ENCODE measurements around the gene RAI14.

RAI14 gene

GRCh38 chr5:34869256-34869655, 213.1 kb downstream of the RAI14 start:
- H3K9me3 ChIP-seq (ENCODE audit: control insufficient read depth, low read depth, low read length): no peaks in the 10 kb centered on the region
- H3K4me1 ChIP-seq (ENCODE audit: control insufficient read depth, low read depth, low read length): peaks cover 20% of the 10 kb centered on the region
- no peak overlapping the region for H3K27ac ChIP-seq (ENCODE audit: low read length)
- H3K27me3 ChIP-seq (ENCODE audit: control insufficient read depth, insufficient read depth, low read length): no peaks in the 10 kb centered on the region
- no peak overlapping the region for H3K9ac ChIP-seq (ENCODE audit: low read length)
- H3K4me3 ChIP-seq (ENCODE audit: low read length): no peak overlapping the region
- H3K36me3 ChIP-seq (ENCODE audit: control insufficient read depth, low read depth, low read length): no peaks in the 10 kb centered on the region

- no peak overlapping the region for H3K4me3 ChIP-seq (ENCODE audit: low read length)
- H3K9me3 ChIP-seq (ENCODE audit: control insufficient read depth, low read depth, low read length): no peaks in the 10 kb centered on the region
- H3K9ac ChIP-seq (ENCODE audit: low read length): no peak overlapping the region
- H3K4me1 ChIP-seq (ENCODE audit: control insufficient read depth, low read depth, low read length): peaks cover 10% of the 10 kb centered on the region
- no peak overlapping the region for H3K27ac ChIP-seq (ENCODE audit: low read length)
- H3K36me3 ChIP-seq (ENCODE audit: control insufficient read depth, low read depth, low read length): no peaks in the 10 kb centered on the region
- no peaks in the 10 kb centered on the region for H3K27me3 ChIP-seq (ENCODE audit: control insufficient read depth, insufficient read depth, low read length)
Observed at GRCh38 chr5:34870382-34870781, 214.3 kb downstream of the RAI14 start.

- peaks cover 3% of the 10 kb centered on the region for H3K9me3 ChIP-seq (ENCODE audit: control insufficient read depth, low read depth, low read length)
- no peak overlapping the region for H3K4me3 ChIP-seq (ENCODE audit: low read length)
- H3K36me3 ChIP-seq (ENCODE audit: control insufficient read depth, low read depth, low read length): no peaks in the 10 kb centered on the region
Observed at GRCh38 chr5:34876275-34876674, 220.1 kb downstream of the RAI14 start.

GRCh38 chr5:34881246-34881645, 225.1 kb downstream of the RAI14 start:
- peaks cover 3% of the 10 kb centered on the region for H3K9me3 ChIP-seq (ENCODE audit: control insufficient read depth, low read depth, low read length)
- no peak overlapping the region for H3K27ac ChIP-seq (ENCODE audit: low read length)
- H3K9ac ChIP-seq (ENCODE audit: low read length): no peak overlapping the region
- H3K4me3 ChIP-seq (ENCODE audit: low read length): no peak overlapping the region
- H3K4me1 ChIP-seq (ENCODE audit: control insufficient read depth, low read depth, low read length): no peaks in the 10 kb centered on the region
- H3K36me3 ChIP-seq (ENCODE audit: control insufficient read depth, low read depth, low read length): no peaks in the 10 kb centered on the region
- no peaks in the 10 kb centered on the region for H3K27me3 ChIP-seq (ENCODE audit: control insufficient read depth, insufficient read depth, low read length)

More at GRCh38 chr5:34876275-34876674, 220.1 kb downstream of the RAI14 start:
- no peaks in the 10 kb centered on the region for H3K27me3 ChIP-seq (ENCODE audit: control insufficient read depth, insufficient read depth, low read length)
- H3K27ac ChIP-seq (ENCODE audit: low read length): no peak overlapping the region
- no peaks in the 10 kb centered on the region for H3K4me1 ChIP-seq (ENCODE audit: control insufficient read depth, low read depth, low read length)
- H3K9ac ChIP-seq (ENCODE audit: low read length): no peak overlapping the region

Data from iPS-18a (cell line).